Heart right ventricle (tissue), 16 donors: ENCODE results near the gene IGF1. TPM values are rescaled to one million over a fixed set of nuclear protein-coding genes. Genes with fewer than 3 reads are reported as not detected.

Experiments
- ATAC-seq, 8 donors: fragments of 200-7000 bp; cut with Tn5 transposase; one replicate each; pipeline ENCODE4 v1.9.1; 2020; ENCODE audit warnings: mild to moderate bottlenecking in 8 of 8, moderate library complexity in 8 of 8, moderate number of reproducible peaks in 1 of 8
- DNase-seq, 2 donors: peaks; one replicate each; pipeline ENCODE4 v3.0.0-alpha.2; 2020
- H3K27ac ChIP-seq, 10 donors: fragments of 200-600 bp; sonication (generic) in 2 of 10; one replicate each; pipeline versions ENCODE4 v1.5.0 to v1.8.0; 2020 to 2022; ENCODE audit warnings: mild to moderate bottlenecking in 3 of 10
- H3K27me3 ChIP-seq, 7 donors: fragments of 200-600 bp; one replicate each; pipeline ENCODE4 v1.8.0; 2021 to 2022; ENCODE audit warnings: mild to moderate bottlenecking in 2 of 7
- H3K36me3 ChIP-seq, 9 donors: fragments of 200-600 bp; sonication (generic) in 1 of 9; one replicate each; pipeline versions ENCODE4 v1.5.0 to v1.8.0; 2020 to 2022; ENCODE audit warnings: mild to moderate bottlenecking in 2 of 9
- H3K4me1 ChIP-seq, 9 donors: fragments of 200-600 bp; sonication (generic) in 1 of 9; one replicate each; pipeline versions ENCODE4 v1.5.0 to v1.8.0; 2020 to 2022; ENCODE audit warnings: mild to moderate bottlenecking in 4 of 9
- H3K4me3 ChIP-seq, 10 donors: fragments of 200-600 bp; sonication (generic) in 2 of 10; one replicate each; pipeline versions ENCODE4 v1.5.0 to v1.8.0; 2020 to 2022; ENCODE audit warnings: mild to moderate bottlenecking in 7 of 10, moderate library complexity in 2 of 10
- H3K9me3 ChIP-seq, 11 donors: fragments of 200-600 bp in 10 of 11; sonication (generic) in 2 of 11; one replicate each; pipeline versions ENCODE4 v1.5.0 to v1.8.0; 2013 to 2022; ENCODE audit warnings: mild to moderate bottlenecking in 2 of 11, control low read depth in 1 of 11, moderate library complexity in 1 of 11
- WGBS, 2 donors: extraction: QIAGEN DNeasy Blood & Tissue Kit; methylation state at CpG; one replicate each; pipeline ENCODE4 v1.1.7; 2013; ENCODE audit warnings: inconsistent platforms in 1 of 2; 5-methylcytosine and 5-hydroxymethylcytosine counted together
- intact Hi-C, 10 donors: fragments of 100-400 bp; cut with DNase I; formaldehyde crosslinking; loops; one replicate each; pipeline versions ENCODE4 v1.11.1 to v1.14.2; 2022
- polyA plus RNA-seq, 2 donors: library from polyadenylated mRNA; stranded (reverse); fragments of 200-250 nt; gene quantifications; one replicate each; pipeline ENCODE4 v1.2.3, GENCODE V29; 2013
- total RNA-seq, 10 donors: library from RNA; stranded (reverse); fragmentation: NEBNext Ultra II Directional in 3 of 10; extraction: Animal tissue kit (Norgen Biotek cat#: 25700) in 3 of 10; gene quantifications; one replicate each; pipeline versions ENCODE4 v1.2.1 to v1.2.4, GENCODE V29; 2021 to 2023
- TF ChIP-seq, protein P1 (sequence below), 9 donors: fragments of 200-600 bp; sonication (generic) in 2 of 9; IDR thresholded peaks; one replicate each; pipeline versions ENCODE4 v1.5.0 to v1.8.0; 2021 to 2022; ENCODE audit warnings: antibody characterized with exemption in 9 of 9, mild to moderate bottlenecking in 5 of 9, moderate library complexity in 1 of 9
- donor health status: Arrhythmogenic right ventricular cardiomyopathy.
- donor health status: ischemic (EF 13 %, LVEDD 7.1; RV severe dilation, severe dysfunction).
- donor health status: healthy with polysubstance abuse.
- donor health status: DM: no; HTN: yes; CAD: no.
- donor health status: DM: no; HTN: no; CAD: no.
- donor health status: ischemic (EF 25% LVEDD 6.9; RV normal size, moderate dysfunction).
- donor health status: ischemic (EF 25% LVEDD 5.7; RV mildly dilated, moderate dysfunction).
- donor health status: healthy.
- donor health status: DM: yes; HTN: yes; CAD: no.
- donor health status: Ischemic cardiomyopathy.
- donor health status: ischemic (EF 35%, LVEDD 5.7; RV mildly dilated, moderate dysfunction).
- donor health status: nonischemic (EF 11% LVEDD 7.7; RV severe dilation, severe dysfunction).
- donor health status: DM: yes; HTN: yes; CAD: no.
- donor health status: PGD.
- donor health status: ischemic (EF 29% LVEDD 5.4; RV normal size, mild dysfunction).
- donor health status: nonischemic (EF 23%, LVEDD 6.1; RV moderate dilation, normal function).

Gene IGF1
- total and polyA plus RNA-seq, 12 donors = 6.3 to 32.3 (median 8.9) TPM

- no peak overlapping the region for H3K4me3 ChIP-seq
- ATAC-seq (no peak), DNase-seq (no peak)
- peaks cover 0 to 15% (median 0%) of the 10 kb centered on the region in 9 donors for H3K4me1 ChIP-seq
- no peak overlapping the region for H3K27ac ChIP-seq
- no peaks in the 10 kb centered on the region for H3K9me3 ChIP-seq
- no peaks in the 10 kb centered on the region for H3K36me3 ChIP-seq
- 86 to 92% methylated on average over 3 of the region's 3 CpGs for WGBS, 2 donors
- TF ChIP-seq, protein P1, sequence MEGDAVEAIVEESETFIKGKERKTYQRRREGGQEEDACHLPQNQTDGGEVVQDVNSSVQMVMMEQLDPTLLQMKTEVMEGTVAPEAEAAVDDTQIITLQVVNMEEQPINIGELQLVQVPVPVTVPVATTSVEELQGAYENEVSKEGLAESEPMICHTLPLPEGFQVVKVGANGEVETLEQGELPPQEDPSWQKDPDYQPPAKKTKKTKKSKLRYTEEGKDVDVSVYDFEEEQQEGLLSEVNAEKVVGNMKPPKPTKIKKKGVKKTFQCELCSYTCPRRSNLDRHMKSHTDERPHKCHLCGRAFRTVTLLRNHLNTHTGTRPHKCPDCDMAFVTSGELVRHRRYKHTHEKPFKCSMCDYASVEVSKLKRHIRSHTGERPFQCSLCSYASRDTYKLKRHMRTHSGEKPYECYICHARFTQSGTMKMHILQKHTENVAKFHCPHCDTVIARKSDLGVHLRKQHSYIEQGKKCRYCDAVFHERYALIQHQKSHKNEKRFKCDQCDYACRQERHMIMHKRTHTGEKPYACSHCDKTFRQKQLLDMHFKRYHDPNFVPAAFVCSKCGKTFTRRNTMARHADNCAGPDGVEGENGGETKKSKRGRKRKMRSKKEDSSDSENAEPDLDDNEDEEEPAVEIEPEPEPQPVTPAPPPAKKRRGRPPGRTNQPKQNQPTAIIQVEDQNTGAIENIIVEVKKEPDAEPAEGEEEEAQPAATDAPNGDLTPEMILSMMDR (IDR thresholded peaks at IDR 0.05) = no peak
- intact Hi-C loops = no loop called here
- H3K27me3 ChIP-seq = peaks cover 0 to 4% (median 0%) of the 10 kb centered on the region in 7 donors
These were observed 42.9 kb downstream of the IGF1 start for GRCh38 chr12:102437511-102437910.

- intact Hi-C loops = no loop called here
- H3K27me3 ChIP-seq = peaks cover 0 to 4% (median 0%) of the 10 kb centered on the region in 7 donors
- H3K4me1 ChIP-seq = peaks cover 0 to 15% (median 0%) of the 10 kb centered on the region in 9 donors
- TF ChIP-seq, protein P1 (IDR thresholded peaks at IDR 0.05) = no peak
- H3K36me3 ChIP-seq = no peaks in the 10 kb centered on the region
- no peak overlapping the region for H3K27ac ChIP-seq
- 47 to 52% methylated on average over 4 of the region's 4 CpGs for WGBS, 2 donors
- DNase-seq (no peak), ATAC-seq (no peak)
- H3K4me3 ChIP-seq = no peak overlapping the region
- no peaks in the 10 kb centered on the region for H3K9me3 ChIP-seq
These were observed 43.5 kb downstream of the IGF1 start for GRCh38 chr12:102436867-102437266.

DNA sequence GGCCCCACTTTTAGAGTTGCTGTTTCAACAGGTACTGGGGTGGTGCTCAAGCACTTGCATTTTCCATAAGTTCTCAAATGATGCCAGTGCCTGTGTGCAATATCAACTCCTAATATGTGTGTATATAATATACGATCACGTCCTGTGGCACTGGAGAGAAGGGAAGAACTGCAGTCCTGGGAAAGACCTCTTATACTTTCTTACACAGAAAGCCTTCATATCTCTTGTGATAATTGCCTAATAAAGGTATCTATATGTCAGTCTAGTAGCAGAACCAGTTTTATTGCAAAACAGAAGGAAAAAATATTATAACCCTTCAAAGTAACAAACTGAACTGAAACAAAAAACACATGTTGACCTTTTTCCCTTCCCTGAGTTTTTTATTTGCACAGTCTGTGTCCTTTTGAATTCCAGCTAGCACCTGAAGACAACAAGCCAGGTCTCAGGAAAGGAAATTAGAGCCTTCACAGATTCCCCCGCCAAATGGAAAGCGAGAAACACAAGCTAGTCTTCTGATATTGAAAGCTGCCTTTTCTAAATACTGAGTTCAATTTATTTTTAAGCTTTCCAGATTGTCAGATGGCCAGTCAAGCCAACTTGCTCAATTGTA is 44.4 kb downstream of the IGF1 start:
- Histone ChIP-seq H3K27me3 (peaks cover 0 to 4% (median 0%) of the 10 kb centered on the region in 7 donors), H3K4me3 (no peak overlapping the region), H3K27ac (no peak overlapping the region), H3K36me3 (no peaks in the 10 kb centered on the region), H3K9me3 (no peaks in the 10 kb centered on the region), H3K4me1 (peaks cover 0 to 15% (median 0%) of the 10 kb centered on the region in 9 donors)
- ATAC-seq (no peak), DNase-seq (no peak)
- intact Hi-C loops = no loop called here
- 80 to 83% methylated on average over 4 of the region's 4 CpGs for WGBS, 2 donors
- TF ChIP-seq, protein P1 (IDR thresholded peaks at IDR 0.05) = no peak

- Histone ChIP-seq H3K36me3 (no peaks in the 10 kb centered on the region), H3K4me3 (no peak overlapping the region), H3K27me3 (no peaks in the 10 kb centered on the region), H3K9me3 (no peaks in the 10 kb centered on the region), H3K27ac (no peak overlapping the region), H3K4me1 (peaks cover 0 to 21% (median 0%) of the 10 kb centered on the region in 9 donors)
- WGBS, 2 donors = 85% methylated on average over 1 of the region's 1 CpG
- DNase-seq = no peak
- TF ChIP-seq, protein P1 (IDR thresholded peaks at IDR 0.05) = no peak
- intact Hi-C loops = no loop called here
- ATAC-seq = no peak
These were observed 47.1 kb downstream of the IGF1 start for GRCh38 chr12:102433304-102433703.
